IPS-20b (cell line): ENCODE results near the gene CCL18.
"Not testable (repeated sequence)": the region's sequence is repeated elsewhere in the genome, so short reads cannot be mapped to it uniquely, and the experiment has no call there.

ENCODE experiments used
- H3K27ac ChIP-seq: one replicate; pipeline ENCODE4 v1.5.1; 2013; ENCODE audit warnings: low read length
- H3K27me3 ChIP-seq: 2 replicates; pipeline ENCODE4 v1.6.1; 2013; ENCODE audit warnings: mild to moderate bottlenecking, low read length, inconsistent platforms; ENCODE audit not compliant: insufficient read depth
- H3K36me3 ChIP-seq: 2 replicates; pipeline ENCODE4 v1.6.1; 2013; ENCODE audit warnings: low read depth, mild to moderate bottlenecking, inconsistent platforms, low read length, moderate library complexity; ENCODE audit not compliant: insufficient read depth
- H3K4me1 ChIP-seq: 2 replicates; pipeline ENCODE4 v1.6.1; 2013; ENCODE audit warnings: mild to moderate bottlenecking, control low read depth, inconsistent platforms, low read length, moderate library complexity; ENCODE audit not compliant: insufficient read depth
- H3K4me3 ChIP-seq: 2 replicates; pipeline ENCODE4 v1.5.1; 2013; ENCODE audit warnings: mild to moderate bottlenecking, low read length, inconsistent platforms
- H3K9ac ChIP-seq: 2 replicates; pipeline ENCODE4 v1.6.1; 2013; ENCODE audit warnings: low read depth, mild to moderate bottlenecking, inconsistent platforms, low read length, moderate library complexity
- H3K9me3 ChIP-seq: 2 replicates; pipeline ENCODE4 v1.6.1; 2013; ENCODE audit warnings: mild to moderate bottlenecking, low read depth, low read length, inconsistent platforms; ENCODE audit not compliant: insufficient read depth

Gene CCL18

GRCh38 chr17:36121099-36121498, 57.0 kb downstream of the CCL18 start:
- peaks cover 13% of the 10 kb centered on the region for H3K4me1 ChIP-seq
- H3K36me3 ChIP-seq, H3K27me3 ChIP-seq, H3K4me3 ChIP-seq, H3K27ac ChIP-seq, H3K9ac ChIP-seq: not testable (repeated sequence)
- H3K9me3 ChIP-seq: peaks cover 15% of the 10 kb centered on the region
